Measurements from ENCODE around the gene MAML3. TPM values are rescaled to one million over a fixed set of nuclear protein-coding genes. Genes with fewer than 3 reads are reported as not detected.
A peak's percentile ranks its signal among the peaks of the same experiment; 100 is the strongest.

MAML3 gene
- total RNA-seq, 1 donor from 2014 or later = 59.4 TPM

GRCh38 chr4:139749835-139750498 is 404.0 kb downstream of the MAML3 start:
- H3K4me1 Mint-ChIP-seq (ENCODE audit: low read depth, unreplicated experiment) = peaks cover 26% of the 10 kb centered on the region
- H3K9me3 Mint-ChIP-seq (ENCODE audit: unreplicated experiment) = peaks cover 2% of the 10 kb centered on the region
- no peak for TF ChIP-seq CTCF (IDR thresholded peaks at IDR 0.05; ENCODE audit: partially characterized antibody, unreplicated experiment)
- no peak overlapping the region for H3K4me3 Mint-ChIP-seq (ENCODE audit: unreplicated experiment)
- no peak for DNase-seq
- no peaks in the 10 kb centered on the region for H3K36me3 Mint-ChIP-seq (ENCODE audit: unreplicated experiment)
- H3K27ac Mint-ChIP-seq (ENCODE audit: unreplicated experiment) = no peak overlapping the region
- peaks cover 1% of the 10 kb centered on the region for H3K27me3 Mint-ChIP-seq (ENCODE audit: unreplicated experiment)

GRCh38 chr4:139749338-139749737 is 404.6 kb downstream of the MAML3 start:
- no peak for DNase-seq
- Mint-ChIP-seq H3K27ac (ENCODE audit: unreplicated experiment) (no peak overlapping the region), H3K4me3 (ENCODE audit: unreplicated experiment) (no peak overlapping the region), H3K36me3 (ENCODE audit: unreplicated experiment) (no peaks in the 10 kb centered on the region), H3K27me3 (ENCODE audit: unreplicated experiment) (peaks cover 1% of the 10 kb centered on the region), H3K9me3 (ENCODE audit: unreplicated experiment) (peaks cover 2% of the 10 kb centered on the region), H3K4me1 (ENCODE audit: low read depth, unreplicated experiment) (peaks cover 29% of the 10 kb centered on the region)
- no peak for TF ChIP-seq CTCF (IDR thresholded peaks at IDR 0.05; ENCODE audit: partially characterized antibody, unreplicated experiment)

GRCh38 chr4:139746431-139747171 is 407.4 kb downstream of the MAML3 start:
- Mint-ChIP-seq H3K4me3 (ENCODE audit: unreplicated experiment) (peak overlapping the region; percentile 73), H3K4me1 (ENCODE audit: low read depth, unreplicated experiment) (peaks cover 37% of the 10 kb centered on the region), H3K36me3 (ENCODE audit: unreplicated experiment) (no peaks in the 10 kb centered on the region), H3K27ac (ENCODE audit: unreplicated experiment) (peak overlapping the region; percentile 95), H3K27me3 (ENCODE audit: unreplicated experiment) (peaks cover 2% of the 10 kb centered on the region), H3K9me3 (ENCODE audit: unreplicated experiment) (peaks cover 10% of the 10 kb centered on the region)
- no peak for DNase-seq
- TF ChIP-seq CTCF (IDR thresholded peaks at IDR 0.05; ENCODE audit: partially characterized antibody, unreplicated experiment) = no peak

- H3K36me3 Mint-ChIP-seq (ENCODE audit: unreplicated experiment) = no peaks in the 10 kb centered on the region
- TF ChIP-seq CTCF (IDR thresholded peaks at IDR 0.05; ENCODE audit: partially characterized antibody, unreplicated experiment) = no peak
- DNase-seq = no peak
- peaks cover 15% of the 10 kb centered on the region for H3K9me3 Mint-ChIP-seq (ENCODE audit: unreplicated experiment)
- no peak overlapping the region for H3K4me3 Mint-ChIP-seq (ENCODE audit: unreplicated experiment)
- peak overlapping the region; percentile 18 for H3K27ac Mint-ChIP-seq (ENCODE audit: unreplicated experiment)
- H3K4me1 Mint-ChIP-seq (ENCODE audit: low read depth, unreplicated experiment) = peaks cover 46% of the 10 kb centered on the region
- H3K27me3 Mint-ChIP-seq (ENCODE audit: unreplicated experiment) = peaks cover 5% of the 10 kb centered on the region
Observed at GRCh38 chr4:139745111-139745639, 408.8 kb downstream of the MAML3 start.

- no peak for TF ChIP-seq CTCF (IDR thresholded peaks at IDR 0.05; ENCODE audit: partially characterized antibody, unreplicated experiment)
- Mint-ChIP-seq H3K9me3 (ENCODE audit: unreplicated experiment) (peaks cover 15% of the 10 kb centered on the region), H3K36me3 (ENCODE audit: unreplicated experiment) (no peaks in the 10 kb centered on the region), H3K27me3 (ENCODE audit: unreplicated experiment) (peaks cover 5% of the 10 kb centered on the region), H3K27ac (ENCODE audit: unreplicated experiment) (peak overlapping the region; percentile 59), H3K4me1 (ENCODE audit: low read depth, unreplicated experiment) (peaks cover 47% of the 10 kb centered on the region), H3K4me3 (ENCODE audit: unreplicated experiment) (no peak overlapping the region)
- no peak for DNase-seq
Observed at GRCh38 chr4:139744232-139744631, 409.8 kb downstream of the MAML3 start.
